Keratinocyte (primary cell): ENCODE results near the gene DPH2. TPM values are rescaled to one million over a fixed set of nuclear protein-coding genes. Genes with fewer than 3 reads are reported as not detected.

Experiments used
- DNase-seq: peaks from one replicate; pipeline ENCODE4 v3.0.0-alpha.2; 2011; ENCODE audit warnings: low read depth, missing footprints, low spot score
- FAIRE-seq: peaks from 2 replicates; lab custom pipeline; 2011; peaks lifted over from hg19 to GRCh38; lab: Jason Lieb, UNC
- H2AFZ ChIP-seq: 2 replicates; pipeline ENCODE4 v1.6.0; 2012; ENCODE audit warnings: low read length, control low read depth, inconsistent platforms; ENCODE audit not compliant: control insufficient read depth
- H3K27ac ChIP-seq: 2 replicates; pipeline ENCODE4 v1.5.1; 2011; ENCODE audit warnings: low read length; ENCODE audit not compliant: control insufficient read depth, insufficient read depth
- H3K27me3 ChIP-seq: 3 replicates; pipeline ENCODE4 v1.6.0; 2011; ENCODE audit warnings: low read length; ENCODE audit not compliant: control insufficient read depth, insufficient read depth; ENCODE audit errors: extremely low read depth
- H3K36me3 ChIP-seq, 2 experiments: 2 replicates in 1 of 2; 3 replicates in 1 of 2; pipeline ENCODE4 v1.5.1; 2011; ENCODE audit warnings: low read length in 2 of 2, mild to moderate bottlenecking in 1 of 2; ENCODE audit not compliant: control insufficient read depth in 2 of 2, insufficient read depth in 2 of 2; ENCODE audit errors: extremely low read depth in 1 of 2
- H3K4me1 ChIP-seq: 3 replicates; pipeline ENCODE4 v1.5.1; 2011; ENCODE audit warnings: low read length; ENCODE audit not compliant: control insufficient read depth, insufficient read depth; ENCODE audit errors: extremely low read depth
- H3K4me2 ChIP-seq: 3 replicates; pipeline ENCODE4 v1.6.0; 2011; ENCODE audit warnings: low read depth, low read length; ENCODE audit not compliant: control insufficient read depth, insufficient read depth; ENCODE audit errors: extremely low read depth
- H3K4me3 ChIP-seq, 3 experiments: fragments of 200-600 bp in 1 of 3; sonication (generic) in 1 of 3; 2 replicates in 2 of 3; 3 replicates in 1 of 3; pipeline ENCODE4 v1.5.1; 2011 to 2016; ENCODE audit warnings: low read length in 3 of 3, mild to moderate bottlenecking in 3 of 3, control low read depth in 2 of 3, inconsistent platforms in 1 of 3, low read depth in 1 of 3, mixed read lengths in 1 of 3, mixed run types in 1 of 3, moderate library complexity in 1 of 3; ENCODE audit not compliant: control insufficient read depth in 2 of 3, insufficient read depth in 2 of 3; ENCODE audit errors: extremely low read depth in 1 of 3
- H3K79me2 ChIP-seq: 2 replicates; pipeline ENCODE4 v1.6.0; 2012; ENCODE audit warnings: low read length; ENCODE audit not compliant: control insufficient read depth, insufficient read depth
- H3K9ac ChIP-seq: 3 replicates; pipeline ENCODE4 v1.6.0; 2011; ENCODE audit warnings: low read length; ENCODE audit not compliant: control insufficient read depth, insufficient read depth; ENCODE audit errors: extremely low read depth
- H3K9me1 ChIP-seq: 3 replicates; pipeline ENCODE4 v1.6.0; 2011; ENCODE audit warnings: low read length; ENCODE audit not compliant: control insufficient read depth, insufficient read depth; ENCODE audit errors: extremely low read depth
- H3K9me3 ChIP-seq: 2 replicates; pipeline ENCODE4 v1.5.1; 2012; ENCODE audit warnings: low read depth, low read length; ENCODE audit not compliant: control insufficient read depth
- H4K20me1 ChIP-seq: 3 replicates; pipeline ENCODE4 v1.6.0; 2011; ENCODE audit warnings: low read length; ENCODE audit not compliant: control insufficient read depth, insufficient read depth; ENCODE audit errors: extremely low read depth
- CTCF ChIP-seq, 3 experiments: IDR thresholded peaks in 1 of 3; conservative IDR thresholded peaks in 1 of 3; optimal IDR thresholded peaks in 1 of 3; 2 replicates in 2 of 3; 3 replicates in 1 of 3; pipeline versions ENCODE3 to v1.5.1; 2011; ENCODE audit warnings: low read length in 3 of 3, mild to moderate bottlenecking in 3 of 3, moderate library complexity in 2 of 3, control low read depth in 1 of 3, inconsistent platforms in 1 of 3; ENCODE audit not compliant: insufficient read depth in 2 of 3; ENCODE audit errors: extremely low read depth in 1 of 3
- EZH2 ChIP-seq: IDR thresholded peaks from one replicate; pipeline ENCODE4 v1.6.1; 2012; ENCODE audit warnings: inconsistent platforms, mild to moderate bottlenecking, low read length, moderate library complexity
- dilution Hi-C: fragments of 300-500 bp; cut with MboI; formaldehyde crosslinking; loops from one replicate; pipeline ENCODE4 v1.7.0; 2020; ENCODE audit warnings: low sequenced_read_pairs; ENCODE audit not compliant: extremely low pct_ligation_motif_present
- polyA plus RNA-seq, 5 experiments: library from polyadenylated mRNA; depleted of rRNA in 3 of 5; stranded (reverse) in 3 of 5; stranded (forward) in 1 of 5; unstranded in 1 of 5; fragments of >200 nt; gene quantifications; 1 replicate in 1 of 5; 2 replicates in 3 of 5; 3 replicates in 1 of 5; pipeline versions ENCODE4 v1.2.1 to v1.2.3, GENCODE V29; 2011 to 2012; ENCODE audit warnings: missing spikeins in 2 of 5, low read depth in 1 of 5, low replicate concordance in 1 of 5

Gene DPH2
- polyA plus RNA-seq, 1 donor (not counting 4 experiments of a cell fraction or from before 2014, with no cell fraction given) = 30.3 TPM

DNA sequence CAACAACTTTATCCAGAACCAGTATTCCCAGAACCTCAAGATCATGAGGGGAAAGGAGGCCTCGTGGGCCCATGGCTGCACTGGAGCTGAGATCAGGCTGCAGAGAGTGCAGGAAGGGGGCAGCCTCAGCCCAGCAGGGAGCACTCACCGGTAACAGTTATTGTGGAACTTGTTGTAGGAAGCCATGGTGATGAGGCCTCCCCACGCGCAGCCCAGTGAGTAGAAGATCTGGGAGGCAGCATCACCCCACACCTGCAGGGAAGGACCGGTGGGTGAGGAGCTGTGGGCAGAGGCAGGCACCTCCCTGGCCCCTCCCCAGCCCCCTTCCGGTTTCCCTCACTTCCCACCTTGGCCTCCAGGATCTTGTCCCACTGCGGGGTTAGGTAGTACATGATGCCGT, 32.4 kb downstream of the DPH2 start:
- H2AFZ ChIP-seq = no peak overlapping the region
- no peaks in the 10 kb centered on the region for H3K9me1 ChIP-seq
- FAIRE-seq (no peak), DNase-seq (no peak)
- no peak for TF ChIP-seq EZH2
- TF ChIP-seq CTCF (optimal IDR thresholded peaks at IDR 0.05 in 1 of 3, IDR thresholded peaks at IDR 0.05 in 1 of 3, conservative IDR thresholded peaks at IDR 0.05 in 1 of 3; ENCODE audit: extremely low read depth in 1 of 3, insufficient read depth in 2 of 3, low read length in 3 of 3) = no peak
- H4K20me1 ChIP-seq = no peaks in the 10 kb centered on the region
- dilution Hi-C loops = no loop called here
- no peak overlapping the region for H3K4me3 ChIP-seq
- H3K9me3 ChIP-seq = no peaks in the 10 kb centered on the region
- no peaks in the 10 kb centered on the region for H3K79me2 ChIP-seq
- no peaks in the 10 kb centered on the region for H3K27me3 ChIP-seq
- H3K4me1 ChIP-seq = no peaks in the 10 kb centered on the region
- no peak overlapping the region for H3K4me2 ChIP-seq
- peaks cover 1 to 7% of the 10 kb centered on the region in 2 experiments for H3K36me3 ChIP-seq
- H3K9ac ChIP-seq = no peak overlapping the region
- H3K27ac ChIP-seq = no peak overlapping the region

DNA sequence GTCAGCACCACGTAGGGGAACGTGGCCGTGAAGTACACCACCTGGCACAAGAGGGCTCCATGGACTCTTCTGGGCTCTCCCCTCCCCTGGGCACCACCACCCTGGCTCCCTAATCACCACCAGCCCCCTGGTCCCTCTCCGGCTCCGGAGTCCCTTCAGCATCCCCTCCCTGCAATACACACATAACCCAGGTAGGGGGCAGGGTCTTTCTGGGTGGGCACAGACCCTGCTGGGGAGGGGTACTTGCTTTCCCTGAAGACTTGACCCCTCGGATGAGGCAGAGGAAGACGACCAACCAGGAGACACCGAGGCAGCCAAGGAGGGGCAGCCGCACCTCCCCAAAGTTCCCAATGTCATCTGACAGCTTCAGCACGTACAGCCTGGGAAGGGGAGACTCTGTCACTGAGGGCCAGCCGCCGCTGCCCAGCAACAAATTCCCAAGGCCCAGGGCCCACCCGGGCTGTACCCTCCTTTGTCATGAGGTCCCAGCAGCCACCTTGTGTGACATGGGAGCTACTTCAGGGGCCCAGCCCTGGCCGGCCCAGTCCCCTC, 32.9 kb downstream of the DPH2 start:
- Histone ChIP-seq H3K9me3 (no peaks in the 10 kb centered on the region), H3K4me1 (no peaks in the 10 kb centered on the region), H3K79me2 (no peaks in the 10 kb centered on the region), H3K27ac (no peak overlapping the region), H4K20me1 (no peaks in the 10 kb centered on the region), H3K27me3 (no peaks in the 10 kb centered on the region), H3K9ac (no peak overlapping the region), H3K9me1 (no peaks in the 10 kb centered on the region), H3K4me2 (no peak overlapping the region), H3K4me3 (no peak overlapping the region), H3K36me3 (peaks cover 1 to 8% of the 10 kb centered on the region in 2 experiments), H2AFZ (no peak overlapping the region)
- dilution Hi-C loops = no loop called here
- TF ChIP-seq CTCF (optimal IDR thresholded peaks at IDR 0.05 in 1 of 3, IDR thresholded peaks at IDR 0.05 in 1 of 3, conservative IDR thresholded peaks at IDR 0.05 in 1 of 3; ENCODE audit: extremely low read depth in 1 of 3, insufficient read depth in 2 of 3, low read length in 3 of 3) (peak in 2 of 3 experiments; percentile 17 to 21), EZH2 (no peak)
- no peak for DNase-seq
- no peak for FAIRE-seq
